Loucy (cell line): ENCODE results near the gene RSPRY1.

Experiments used
- H2AFZ ChIP-seq: fragments of 200-600 bp; sonication (generic); 2 replicates; pipeline ENCODE4 v1.6.0; 2016; ENCODE audit warnings: antibody characterized with exemption, mild to moderate bottlenecking, low read length, moderate library complexity
- H3F3A ChIP-seq: fragments of 200-600 bp; 2 replicates; pipeline ENCODE4 v1.6.0; 2016; ENCODE audit warnings: antibody characterized with exemption, low read depth, mild to moderate bottlenecking
- H3K27me3 ChIP-seq: fragments of 200-600 bp; sonication (generic); 2 replicates; pipeline ENCODE4 v1.6.1; 2014; ENCODE audit warnings: low read length, mild to moderate bottlenecking; ENCODE audit not compliant: insufficient read depth, poor library complexity, severe bottlenecking
- H3K36me3 ChIP-seq: fragments of 200-600 bp; sonication (generic); 2 replicates; pipeline ENCODE4 v1.6.1; 2016; ENCODE audit warnings: low read length; ENCODE audit not compliant: insufficient read depth
- H3K4me1 ChIP-seq: fragments of 200-600 bp; sonication (generic); 2 replicates; pipeline ENCODE4 v1.5.1; 2014; ENCODE audit warnings: low read length, mild to moderate bottlenecking; ENCODE audit not compliant: insufficient read depth, poor library complexity, severe bottlenecking
- H3K4me2 ChIP-seq: fragments of 200-600 bp; sonication (generic); 2 replicates; pipeline ENCODE4 v1.6.0; 2014; ENCODE audit warnings: antibody characterized with exemption, low read length, low read depth, mild to moderate bottlenecking; ENCODE audit not compliant: poor library complexity, severe bottlenecking
- H3K4me3 ChIP-seq: fragments of 200-600 bp; sonication (generic); 2 replicates; pipeline ENCODE4 v1.5.1; 2014; ENCODE audit warnings: low read length, mild to moderate bottlenecking, mixed read lengths; ENCODE audit not compliant: poor library complexity, severe bottlenecking
- H3K79me2 ChIP-seq: fragments of 200-600 bp; sonication (generic); 2 replicates; pipeline ENCODE4 v1.6.1; 2014; ENCODE audit warnings: low read length; ENCODE audit not compliant: insufficient read depth
- H3K9ac ChIP-seq: fragments of 200-600 bp; sonication (generic); 2 replicates; pipeline ENCODE4 v1.6.0; 2014; ENCODE audit warnings: mild to moderate bottlenecking, low read depth, low read length, moderate library complexity; ENCODE audit not compliant: poor library complexity, severe bottlenecking
- H3K9me2 ChIP-seq: fragments of 200-600 bp; sonication (generic); replicated peaks from 2 replicates; pipeline ENCODE4 v1.6.1; 2016; ENCODE audit warnings: low read depth, low read length, mixed read lengths
- H3K9me3 ChIP-seq: fragments of 200-600 bp; sonication (generic); 2 replicates; pipeline ENCODE4 v1.6.1; 2014; ENCODE audit warnings: mild to moderate bottlenecking, antibody characterized with exemption, low read length, low read depth; ENCODE audit not compliant: insufficient read depth
- H4K20me1 ChIP-seq: fragments of 200-600 bp; sonication (generic); 2 replicates; pipeline ENCODE4 v1.6.0; 2014; ENCODE audit warnings: antibody characterized with exemption, low read length, mild to moderate bottlenecking; ENCODE audit not compliant: insufficient read depth, poor library complexity, severe bottlenecking
- EZH2phosphoT487 ChIP-seq: fragments of 200-600 bp; IDR thresholded peaks from 2 replicates; pipeline ENCODE4 v1.6.1; 2018; ENCODE audit warnings: antibody characterized with exemption, mild to moderate bottlenecking, moderate library complexity, borderline replicate concordance
- TF ChIP-seq, protein P1 (sequence below): fragments of 200-600 bp; sonication (generic); conservative IDR thresholded peaks from 2 replicates; pipeline ENCODE4 v1.5.1; 2014; ENCODE audit warnings: mild to moderate bottlenecking, antibody characterized with exemption, low read length

The RSPRY1 gene

DNA sequence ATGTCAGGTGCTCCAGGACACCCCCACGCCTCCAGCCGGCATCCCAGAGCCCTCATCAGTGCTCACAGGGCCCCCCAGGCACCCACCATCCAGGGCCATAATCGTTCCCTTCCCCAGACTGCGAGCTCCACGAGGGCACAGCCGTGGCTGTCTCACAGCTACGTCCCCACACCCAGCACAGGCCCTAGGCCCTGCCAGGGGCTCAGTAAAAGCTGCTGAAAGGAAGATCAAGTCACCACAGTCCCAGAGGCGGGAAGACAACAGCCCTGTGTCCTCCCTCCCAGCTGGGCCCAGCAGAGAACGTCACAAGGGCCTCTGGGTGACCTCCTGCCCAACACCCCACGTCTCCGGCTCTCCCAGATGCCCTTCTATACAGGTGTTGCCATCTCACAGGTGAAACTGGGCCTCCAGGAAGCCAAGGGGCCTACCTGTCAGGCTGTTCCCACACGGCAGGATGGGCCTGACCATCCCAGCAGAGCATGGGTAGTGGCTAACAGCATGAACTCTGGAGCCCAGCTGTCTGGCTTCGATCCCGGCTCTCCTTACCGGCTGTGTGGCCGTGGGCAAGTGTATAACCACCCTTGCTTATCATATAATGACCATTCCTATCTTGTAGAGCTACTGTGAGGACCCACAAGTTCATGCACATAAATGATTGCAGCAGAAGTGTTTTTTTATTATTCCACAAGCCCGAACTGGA is 76.9 kb downstream of the RSPRY1 start:
- no peaks in the 10 kb centered on the region for H3K9me2 ChIP-seq
- H3K4me3 ChIP-seq = no peak overlapping the region
- H2AFZ ChIP-seq = no peak overlapping the region
- no peak overlapping the region for H3K9ac ChIP-seq
- H3K4me2 ChIP-seq = no peak overlapping the region
- H3K27me3 ChIP-seq = no peaks in the 10 kb centered on the region
- H4K20me1 ChIP-seq = no peaks in the 10 kb centered on the region
- no peaks in the 10 kb centered on the region for H3K79me2 ChIP-seq
- H3K4me1 ChIP-seq = peaks cover 4% of the 10 kb centered on the region
- no peaks in the 10 kb centered on the region for H3K9me3 ChIP-seq
- H3F3A ChIP-seq = no peaks in the 10 kb centered on the region
- H3K36me3 ChIP-seq = no peaks in the 10 kb centered on the region
- no peak for TF ChIP-seq EZH2phosphoT487
- TF ChIP-seq, protein P1, sequence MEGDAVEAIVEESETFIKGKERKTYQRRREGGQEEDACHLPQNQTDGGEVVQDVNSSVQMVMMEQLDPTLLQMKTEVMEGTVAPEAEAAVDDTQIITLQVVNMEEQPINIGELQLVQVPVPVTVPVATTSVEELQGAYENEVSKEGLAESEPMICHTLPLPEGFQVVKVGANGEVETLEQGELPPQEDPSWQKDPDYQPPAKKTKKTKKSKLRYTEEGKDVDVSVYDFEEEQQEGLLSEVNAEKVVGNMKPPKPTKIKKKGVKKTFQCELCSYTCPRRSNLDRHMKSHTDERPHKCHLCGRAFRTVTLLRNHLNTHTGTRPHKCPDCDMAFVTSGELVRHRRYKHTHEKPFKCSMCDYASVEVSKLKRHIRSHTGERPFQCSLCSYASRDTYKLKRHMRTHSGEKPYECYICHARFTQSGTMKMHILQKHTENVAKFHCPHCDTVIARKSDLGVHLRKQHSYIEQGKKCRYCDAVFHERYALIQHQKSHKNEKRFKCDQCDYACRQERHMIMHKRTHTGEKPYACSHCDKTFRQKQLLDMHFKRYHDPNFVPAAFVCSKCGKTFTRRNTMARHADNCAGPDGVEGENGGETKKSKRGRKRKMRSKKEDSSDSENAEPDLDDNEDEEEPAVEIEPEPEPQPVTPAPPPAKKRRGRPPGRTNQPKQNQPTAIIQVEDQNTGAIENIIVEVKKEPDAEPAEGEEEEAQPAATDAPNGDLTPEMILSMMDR = no peak

DNA sequence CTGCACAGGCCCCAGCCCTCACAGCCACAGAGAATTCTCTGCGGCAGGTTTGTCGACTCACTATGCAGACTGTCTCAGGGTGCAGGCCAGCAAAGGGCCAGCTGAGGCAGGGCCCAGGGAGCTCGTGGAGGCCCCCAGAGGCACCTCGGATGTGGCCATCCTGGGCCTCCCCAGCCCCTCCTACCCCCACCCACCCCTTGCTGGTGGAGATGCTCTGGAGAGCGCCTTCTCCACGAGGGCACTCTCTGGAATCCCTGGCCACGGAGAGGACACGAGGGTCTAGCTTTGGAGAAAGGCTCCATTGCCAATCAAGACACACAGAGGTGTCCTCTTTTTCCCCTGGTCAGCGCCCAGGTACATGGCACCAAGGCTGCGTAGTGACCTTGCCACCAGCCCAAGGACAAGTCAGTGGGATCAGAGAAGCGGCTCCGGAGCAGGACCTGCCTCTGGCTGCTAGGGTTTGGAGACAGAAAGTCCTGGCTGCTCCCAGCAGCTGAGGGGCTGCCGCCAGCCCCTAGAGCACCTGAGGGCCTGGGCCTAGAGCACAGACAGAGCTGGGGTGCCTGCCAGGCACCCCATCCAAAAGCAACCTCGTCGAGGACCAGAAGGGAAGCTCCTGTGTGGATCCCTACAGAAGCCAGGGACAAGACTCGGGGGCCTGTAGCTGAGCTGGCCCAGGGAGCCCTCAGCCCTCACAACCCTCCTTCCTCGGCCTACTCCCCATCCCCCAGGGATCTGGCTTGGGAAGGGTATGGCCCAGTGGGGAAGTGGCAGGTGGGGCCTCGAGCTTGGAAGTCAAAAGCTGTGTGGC is 77.6 kb downstream of the RSPRY1 start:
- Histone ChIP-seq H2AFZ (no peak overlapping the region), H3K9ac (no peak overlapping the region), H3K9me2 (no peaks in the 10 kb centered on the region), H3K9me3 (no peaks in the 10 kb centered on the region), H4K20me1 (no peaks in the 10 kb centered on the region), H3K79me2 (no peaks in the 10 kb centered on the region), H3K4me3 (no peak overlapping the region), H3F3A (no peaks in the 10 kb centered on the region), H3K27me3 (no peaks in the 10 kb centered on the region), H3K4me1 (peaks cover 4% of the 10 kb centered on the region), H3K4me2 (no peak overlapping the region), H3K36me3 (no peaks in the 10 kb centered on the region)
- TF ChIP-seq, protein P1 = no peak
- TF ChIP-seq EZH2phosphoT487 = no peak

DNA sequence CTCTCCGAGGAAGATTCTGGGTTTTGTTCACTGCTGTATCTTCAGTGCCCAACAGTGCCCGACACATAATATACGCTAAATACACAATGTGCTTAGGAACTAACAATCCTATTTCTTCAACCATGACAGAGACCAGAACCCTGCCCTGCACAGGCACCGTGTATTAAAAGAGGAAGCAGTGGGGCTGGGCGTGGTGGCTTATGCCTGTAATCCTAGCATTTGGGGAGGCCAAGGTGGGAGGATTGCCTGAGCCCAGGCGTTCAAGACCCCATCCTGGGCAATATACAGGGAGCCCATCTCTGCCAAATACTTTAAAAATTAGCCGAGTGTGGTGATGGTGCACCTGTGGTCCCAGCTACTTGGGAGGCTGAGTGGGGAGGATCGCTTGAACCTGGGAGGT is 78.3 kb downstream of the RSPRY1 start:
- TF ChIP-seq, protein P1 = no peak
- TF ChIP-seq EZH2phosphoT487 = no peak
- Histone ChIP-seq H3K4me3 (no peak overlapping the region), H3K4me1 (peaks cover 4% of the 10 kb centered on the region), H4K20me1 (no peaks in the 10 kb centered on the region), H3K36me3 (no peaks in the 10 kb centered on the region), H3K9me3 (no peaks in the 10 kb centered on the region), H3K27me3 (no peaks in the 10 kb centered on the region), H3K4me2 (no peak overlapping the region), H3K79me2 (no peaks in the 10 kb centered on the region), H2AFZ (no peak overlapping the region), H3K9ac (no peak overlapping the region), H3F3A (no peaks in the 10 kb centered on the region), H3K9me2 (no peaks in the 10 kb centered on the region)
